Mammary epithelial cell (primary cell): Measurements from ENCODE around the gene XXYLT1.

Source experiments
- EZH2 ChIP-seq: IDR thresholded peaks from 2 replicates; pipeline ENCODE4 v1.6.1; 2012; ENCODE audit warnings: low read length, inconsistent platforms, borderline replicate concordance
- TF ChIP-seq, protein P1 (sequence below), 2 donors: IDR thresholded peaks in 1 of 2; conservative IDR thresholded peaks in 1 of 2; 2 replicates each; pipeline ENCODE4 v1.5.1; 2011 to 2012; ENCODE audit warnings: inconsistent platforms in 2 of 2, low read length in 2 of 2, mild to moderate bottlenecking in 2 of 2, control low read depth in 1 of 2, low read depth in 1 of 2; ENCODE audit not compliant: insufficient read depth in 1 of 2; ENCODE audit errors: extremely low read depth in 1 of 2

DNA sequence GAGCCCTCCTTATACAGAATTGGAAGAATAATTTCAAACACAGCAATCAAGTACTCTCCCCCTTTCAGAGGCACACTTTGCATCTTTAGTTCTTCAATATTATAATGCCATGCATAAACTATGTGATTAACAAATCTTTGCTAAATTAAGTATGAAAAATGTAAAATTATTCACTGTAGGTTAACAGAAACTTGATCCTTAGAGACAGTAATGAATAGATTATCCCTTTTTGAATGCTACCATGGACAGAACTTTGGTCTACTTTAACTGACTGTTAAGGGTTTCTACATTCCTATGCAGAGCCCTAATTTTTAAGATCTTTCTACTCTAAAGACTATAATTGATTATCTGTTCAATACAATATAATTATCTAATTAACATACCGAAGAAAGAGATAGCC is 25.7 kb upstream of the XXYLT1 start:
- TF ChIP-seq, protein P1, sequence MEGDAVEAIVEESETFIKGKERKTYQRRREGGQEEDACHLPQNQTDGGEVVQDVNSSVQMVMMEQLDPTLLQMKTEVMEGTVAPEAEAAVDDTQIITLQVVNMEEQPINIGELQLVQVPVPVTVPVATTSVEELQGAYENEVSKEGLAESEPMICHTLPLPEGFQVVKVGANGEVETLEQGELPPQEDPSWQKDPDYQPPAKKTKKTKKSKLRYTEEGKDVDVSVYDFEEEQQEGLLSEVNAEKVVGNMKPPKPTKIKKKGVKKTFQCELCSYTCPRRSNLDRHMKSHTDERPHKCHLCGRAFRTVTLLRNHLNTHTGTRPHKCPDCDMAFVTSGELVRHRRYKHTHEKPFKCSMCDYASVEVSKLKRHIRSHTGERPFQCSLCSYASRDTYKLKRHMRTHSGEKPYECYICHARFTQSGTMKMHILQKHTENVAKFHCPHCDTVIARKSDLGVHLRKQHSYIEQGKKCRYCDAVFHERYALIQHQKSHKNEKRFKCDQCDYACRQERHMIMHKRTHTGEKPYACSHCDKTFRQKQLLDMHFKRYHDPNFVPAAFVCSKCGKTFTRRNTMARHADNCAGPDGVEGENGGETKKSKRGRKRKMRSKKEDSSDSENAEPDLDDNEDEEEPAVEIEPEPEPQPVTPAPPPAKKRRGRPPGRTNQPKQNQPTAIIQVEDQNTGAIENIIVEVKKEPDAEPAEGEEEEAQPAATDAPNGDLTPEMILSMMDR (conservative IDR thresholded peaks at IDR 0.05 in 1 of 2, IDR thresholded peaks at IDR 0.05 in 1 of 2; ENCODE audit: extremely low read depth in 1 of 2, insufficient read depth in 1 of 2, low read depth in 1 of 2, low read length in 2 of 2), result no peak
- no peak for TF ChIP-seq EZH2
